Calu3 (cell line): Measurements from ENCODE around the gene TUFM. TPM values are rescaled to one million over a fixed set of nuclear protein-coding genes. Genes with fewer than 3 reads are reported as not detected.

Experiments
- BruUV-seq: library from RNA; stranded (reverse); fragments of 400-500 nt; replicated peaks from 2 replicates; lab custom pipeline; 2021; lab: Mats Ljungman, UMichigan
- CTCF ChIA-PET: fragments of 300-600 bp; sonication (Branson Sonifier 250); formaldehyde crosslinking; loops from one replicate; lab custom pipeline; 2022; ENCODE audit warnings: antibody characterized with exemption; lab: Charles Lee
- DNase-seq: peaks from one replicate; pipeline ENCODE4 v3.0.0; 2022
- H3K27ac Mint-ChIP-seq: one replicate; pipeline ENCODE4 v1.8.0; 2022; ENCODE audit warnings: mixed read lengths; ENCODE audit not compliant: unreplicated experiment
- H3K27me3 Mint-ChIP-seq: one replicate; pipeline ENCODE4 v1.8.0; 2022; ENCODE audit warnings: mixed read lengths; ENCODE audit not compliant: unreplicated experiment
- H3K36me3 Mint-ChIP-seq: one replicate; pipeline ENCODE4 v1.8.0; 2022; ENCODE audit warnings: mild to moderate bottlenecking, moderate library complexity, mixed read lengths; ENCODE audit not compliant: insufficient read depth, unreplicated experiment
- H3K4me1 Mint-ChIP-seq: one replicate; pipeline ENCODE4 v1.8.0; 2022; ENCODE audit warnings: mild to moderate bottlenecking, low read depth, mixed read lengths; ENCODE audit not compliant: unreplicated experiment
- H3K4me3 Mint-ChIP-seq: one replicate; pipeline ENCODE4 v1.8.0; 2022; ENCODE audit warnings: mild to moderate bottlenecking, low read depth, moderate library complexity, mixed read lengths; ENCODE audit not compliant: unreplicated experiment
- H3K9me3 Mint-ChIP-seq: one replicate; pipeline ENCODE4 v1.8.0; 2022; ENCODE audit warnings: low read depth, mixed read lengths; ENCODE audit not compliant: unreplicated experiment
- CTCF ChIP-seq: fragments of 200-600 bp; IDR thresholded peaks from one replicate; pipeline ENCODE4 v1.8.0; 2022; ENCODE audit warnings: antibody characterized with exemption; ENCODE audit not compliant: unreplicated experiment
- intact Hi-C: fragments of 100-400 bp; cut with micrococcal nuclease; formaldehyde crosslinking; loops from one replicate; pipeline ENCODE4 v1.10.0; 2022; ENCODE audit not compliant: unreplicated experiment
- total RNA-seq: library from RNA; stranded (reverse); gene quantifications from 2 replicates; pipeline ENCODE4 v1.2.3, GENCODE V29; 2022

Gene TUFM
- total RNA-seq, 1 experiment from 2014 or later, result 273 TPM

GRCh38 chr16:28826141-28826540 is 20.0 kb downstream of the TUFM start:
- CTCF ChIA-PET, result no interaction called here
- H3K27ac Mint-ChIP-seq, result peak overlapping the region; percentile 45
- H3K4me3 Mint-ChIP-seq, result peak overlapping the region; percentile 97
- no peak for TF ChIP-seq CTCF
- no peaks in the 10 kb centered on the region for H3K9me3 Mint-ChIP-seq
- intact Hi-C loops, result no loop called here
- peaks cover 100% of the 10 kb centered on the region for H3K36me3 Mint-ChIP-seq
- no peaks in the 10 kb centered on the region for H3K27me3 Mint-ChIP-seq
- H3K4me1 Mint-ChIP-seq, result peaks cover 27% of the 10 kb centered on the region
- BruUV-seq, result no TSS peak
- no peak for DNase-seq

GRCh38 chr16:28824717-28824973 is 21.5 kb downstream of the TUFM start:
- Mint-ChIP-seq H3K4me3 (peak overlapping the region; percentile 97), H3K36me3 (peaks cover 100% of the 10 kb centered on the region)
- TF ChIP-seq CTCF, result no peak

GRCh38 chr16:28823873-28824716 is 22.1 kb downstream of the TUFM start:
- CTCF ChIA-PET, result interaction anchor here (0.8 kb wide), 1 partner anchor 18 kb away, joined by 3 read pairs; no protein-coding TSS in a partner anchor
- peak overlapping the region; percentile 96 for H3K27ac Mint-ChIP-seq
- BruUV-seq, result no TSS peak
- H3K4me3 Mint-ChIP-seq, result peak overlapping the region; percentile 97
- peak; percentile 24 for TF ChIP-seq CTCF
- H3K4me1 Mint-ChIP-seq, result peaks cover 42% of the 10 kb centered on the region
- no peaks in the 10 kb centered on the region for H3K27me3 Mint-ChIP-seq
- intact Hi-C loops, result no loop called here
- peak; percentile 99 for DNase-seq
- H3K36me3 Mint-ChIP-seq, result peaks cover 100% of the 10 kb centered on the region
- peaks cover 4% of the 10 kb centered on the region for H3K9me3 Mint-ChIP-seq

More at GRCh38 chr16:28824717-28824973, 21.5 kb downstream of the TUFM start:
- intact Hi-C loops, result no loop called here
- H3K9me3 Mint-ChIP-seq, result peaks cover 4% of the 10 kb centered on the region
- no peaks in the 10 kb centered on the region for H3K27me3 Mint-ChIP-seq
- CTCF ChIA-PET, result no interaction called here
- TSS peak; percentile 39 for BruUV-seq
- DNase-seq, result no peak
- peak overlapping the region; percentile 96 for H3K27ac Mint-ChIP-seq
- H3K4me1 Mint-ChIP-seq, result peaks cover 42% of the 10 kb centered on the region

DNA sequence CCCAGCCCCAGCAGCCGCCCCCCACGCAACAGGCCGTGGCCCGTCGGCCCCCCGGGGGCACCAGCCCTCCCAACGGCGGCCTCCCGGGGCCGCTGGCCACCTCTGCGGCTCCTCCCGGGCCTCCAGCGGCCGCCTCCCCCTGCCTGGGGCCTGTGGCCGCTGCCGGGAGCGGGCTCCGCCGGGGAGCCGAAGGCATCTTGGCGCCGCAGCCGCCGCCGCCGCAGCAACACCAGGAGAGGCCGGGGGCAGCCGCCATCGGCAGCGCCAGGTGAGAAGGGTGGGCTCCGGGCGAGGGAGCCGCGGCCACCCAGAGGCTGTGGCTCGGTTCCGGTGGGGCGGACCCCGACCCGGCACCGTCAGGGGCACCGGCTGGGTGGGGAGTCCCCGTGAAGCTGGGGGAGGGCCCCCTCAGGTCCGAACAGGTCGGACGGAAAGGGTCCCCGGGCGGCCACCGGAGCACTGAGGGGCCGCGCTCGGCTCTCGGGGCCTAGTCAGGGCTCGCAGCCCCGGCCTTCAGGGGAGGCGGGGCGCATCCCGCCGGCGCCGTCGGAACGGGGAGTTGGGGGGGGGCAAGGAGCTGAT is 22.8 kb downstream of the TUFM start:
- BruUV-seq, result no TSS peak
- H3K27ac Mint-ChIP-seq, result peak overlapping the region; percentile 96
- H3K4me3 Mint-ChIP-seq, result peak overlapping the region; percentile 97
- no peak for DNase-seq
- H3K9me3 Mint-ChIP-seq, result peaks cover 4% of the 10 kb centered on the region
- no peaks in the 10 kb centered on the region for H3K27me3 Mint-ChIP-seq
- peaks cover 42% of the 10 kb centered on the region for H3K4me1 Mint-ChIP-seq
- CTCF ChIA-PET, result interaction anchor here (0.5 to 0.8 kb wide), 3 partner anchors 12 to 100 kb away, joined by 3 to 7 read pairs (median 3); no protein-coding TSS in a partner anchor
- no peak for TF ChIP-seq CTCF
- intact Hi-C loops, result no loop called here
- H3K36me3 Mint-ChIP-seq, result peaks cover 100% of the 10 kb centered on the region
